Measurements from ENCODE around the gene MON1B.
A peak's percentile ranks its signal among the peaks of the same experiment; 100 is the strongest.

Gene MON1B

GRCh38 chr16:77166726-77167125, 24.3 kb upstream of the MON1B start:
- DNase-seq (ENCODE audit: low read depth), result no peak
- no peak for TF ChIP-seq CTCF (IDR thresholded peaks at IDR 0.05; ENCODE audit: control insufficient read depth, extremely low read depth, insufficient read depth)
- no peak overlapping the region for H3K4me3 ChIP-seq (ENCODE audit: low read depth, low read length)

GRCh38 chr16:77168901-77169300, 22.1 kb upstream of the MON1B start:
- no peak for DNase-seq (ENCODE audit: low read depth)
- no peak for TF ChIP-seq CTCF (IDR thresholded peaks at IDR 0.05; ENCODE audit: control insufficient read depth, extremely low read depth, insufficient read depth)
- no peak overlapping the region for H3K4me3 ChIP-seq (ENCODE audit: low read depth, low read length)

- TF ChIP-seq CTCF (IDR thresholded peaks at IDR 0.05; ENCODE audit: control insufficient read depth, extremely low read depth, insufficient read depth), result peak; percentile 64
- DNase-seq (ENCODE audit: low read depth), result no peak
- no peak overlapping the region for H3K4me3 ChIP-seq (ENCODE audit: low read depth, low read length)
These were observed 21.2 kb upstream of the MON1B start for GRCh38 chr16:77169650-77170236.

GRCh38 chr16:77170805-77171204, 20.2 kb upstream of the MON1B start:
- DNase-seq (ENCODE audit: low read depth), result no peak
- no peak overlapping the region for H3K4me3 ChIP-seq (ENCODE audit: low read depth, low read length)
- TF ChIP-seq CTCF (IDR thresholded peaks at IDR 0.05; ENCODE audit: control insufficient read depth, extremely low read depth, insufficient read depth), result no peak

- TF ChIP-seq CTCF (IDR thresholded peaks at IDR 0.05; ENCODE audit: control insufficient read depth, extremely low read depth, insufficient read depth), result peak; percentile 66
- DNase-seq (ENCODE audit: low read depth), result peak; percentile 53
- H3K4me3 ChIP-seq (ENCODE audit: low read depth, low read length), result no peak overlapping the region
These were observed 19.0 kb upstream of the MON1B start for GRCh38 chr16:77171745-77172635.

GRCh38 chr16:77172951-77173350, 18.0 kb upstream of the MON1B start:
- H3K4me3 ChIP-seq (ENCODE audit: low read depth, low read length), result no peak overlapping the region
- no peak for TF ChIP-seq CTCF (IDR thresholded peaks at IDR 0.05; ENCODE audit: control insufficient read depth, extremely low read depth, insufficient read depth)
- no peak for DNase-seq (ENCODE audit: low read depth)

Measured in LNCaP clone FGC (cell line).